GM10266 (cell line): ENCODE measurements around the gene TSPAN9.

Experiments used
- DNase-seq: peaks from one replicate; pipeline ENCODE4 v3.0.0; 2012; ENCODE audit errors: extremely low spot score
- CTCF ChIP-seq: IDR thresholded peaks from 2 replicates; pipeline ENCODE4 v1.5.1; 2012; ENCODE audit warnings: mild to moderate bottlenecking, low read depth; ENCODE audit not compliant: control insufficient read depth, insufficient read depth; ENCODE audit errors: missing control alignments

Gene TSPAN9

GRCh38 chr12:3197131-3197818, 120.1 kb downstream of the TSPAN9 start:
- no peak for TF ChIP-seq CTCF
- no peak for DNase-seq

DNA sequence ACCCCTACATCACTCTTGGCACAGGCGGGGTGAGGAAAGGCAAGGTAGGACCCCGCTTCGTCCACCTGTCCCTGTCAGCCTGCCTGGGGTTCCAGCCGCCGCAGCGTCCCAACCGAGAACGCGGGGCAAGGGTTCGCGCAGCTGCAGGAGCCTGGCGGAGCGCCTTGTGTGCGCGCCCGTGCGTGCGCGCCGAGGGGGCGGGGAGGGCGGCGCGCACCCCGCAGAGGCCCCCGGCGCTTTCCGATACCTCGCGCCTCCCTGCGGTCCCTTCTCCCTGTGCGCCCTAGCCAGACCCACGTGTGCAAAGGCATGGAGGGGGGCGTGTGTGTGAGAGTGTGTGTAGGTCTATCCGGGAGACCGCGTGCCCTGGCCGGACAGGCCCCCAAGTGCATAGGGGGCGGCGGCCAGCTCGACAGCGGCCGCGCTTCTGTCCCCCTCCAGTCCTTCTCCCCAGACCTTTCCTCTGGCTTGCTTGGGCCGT, 122.4 kb downstream of the TSPAN9 start:
- no peak for DNase-seq
- no peak for TF ChIP-seq CTCF

DNA sequence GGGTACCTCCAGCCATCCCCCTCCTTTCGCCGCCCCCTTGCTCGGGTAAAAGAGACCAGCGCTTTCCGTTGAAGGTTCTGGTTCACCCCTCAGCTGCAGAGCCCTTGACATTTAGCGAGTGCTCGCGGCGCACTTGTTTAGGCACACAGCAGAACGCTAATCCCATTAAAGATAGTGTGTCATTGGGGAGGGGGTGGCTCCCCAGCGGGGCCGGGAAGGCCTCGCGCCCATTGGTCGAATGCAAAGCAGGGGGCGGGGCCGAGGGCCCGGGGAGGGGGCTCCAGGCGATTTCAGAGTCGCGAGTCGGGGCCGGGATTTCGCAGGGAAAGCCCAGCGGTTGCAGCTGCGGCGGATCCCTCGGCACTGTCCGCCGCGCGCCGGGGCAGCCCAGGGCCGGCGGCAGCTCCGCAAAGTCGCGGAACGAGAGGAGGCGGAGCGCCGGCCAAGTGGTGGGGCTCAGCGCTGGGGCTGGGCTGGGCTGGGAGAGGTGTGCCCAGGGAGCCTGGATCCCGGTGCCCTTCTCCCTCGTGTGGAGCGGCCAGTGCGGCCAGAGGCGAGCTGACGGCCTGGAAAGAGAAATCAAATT, 122.9 kb downstream of the TSPAN9 start:
- no peak for TF ChIP-seq CTCF
- no peak for DNase-seq

DNA sequence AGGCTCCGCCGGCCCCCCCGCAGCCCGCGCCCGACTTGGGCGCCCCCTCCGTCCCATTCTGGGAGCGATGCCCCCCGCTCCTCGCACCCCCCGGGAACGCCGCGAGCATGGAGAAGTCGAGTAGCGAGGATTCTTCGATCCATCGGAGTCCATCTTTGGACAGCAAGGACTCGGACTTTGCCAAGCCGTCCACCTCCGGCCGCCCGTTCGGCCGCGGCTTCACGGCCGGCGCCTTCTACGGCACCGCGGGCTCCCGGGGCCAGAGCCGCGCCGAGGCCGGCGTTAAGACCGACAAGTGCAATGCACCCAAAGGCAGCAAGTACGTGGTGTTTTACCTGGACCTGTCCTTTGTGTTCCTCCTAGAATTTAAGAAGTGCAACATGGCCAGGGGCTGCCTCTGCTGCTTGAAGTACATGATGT, 123.6 kb downstream of the TSPAN9 start:
- no peak for TF ChIP-seq CTCF
- no peak for DNase-seq

- no peak for TF ChIP-seq CTCF
- no peak for DNase-seq
These were observed 124.3 kb downstream of the TSPAN9 start for GRCh38 chr12:3201339-3202051.

DNA sequence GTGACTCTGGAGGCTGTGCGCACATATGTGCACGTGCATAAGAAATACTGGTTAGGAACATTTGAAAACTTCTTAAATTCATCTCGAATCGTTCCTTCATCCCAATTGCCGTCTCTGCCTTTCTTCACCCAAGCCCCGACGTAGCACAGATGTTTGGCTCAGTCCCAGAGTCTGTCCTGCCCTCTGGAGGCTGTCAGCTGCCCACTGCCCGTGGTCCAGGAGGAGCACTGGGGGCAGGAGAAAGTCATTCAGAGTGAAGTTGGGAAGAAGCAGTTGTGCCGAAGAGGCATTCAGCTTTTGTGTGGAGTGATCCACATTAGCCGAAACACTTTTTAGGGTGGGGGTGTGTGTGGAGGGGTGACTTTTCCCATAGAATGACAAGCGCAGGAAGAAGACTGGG, 124.9 kb downstream of the TSPAN9 start:
- DNase-seq = no peak
- TF ChIP-seq CTCF = no peak

- TF ChIP-seq CTCF = peak; percentile 81
- peak; percentile 83 for DNase-seq
These were observed 125.7 kb downstream of the TSPAN9 start for GRCh38 chr12:3202734-3203446.
